Measurements from ENCODE around the gene ARHGDIG. TPM values are rescaled to one million over a fixed set of nuclear protein-coding genes. Genes with fewer than 3 reads are reported as not detected.

ARHGDIG gene
- total and polyA plus RNA-seq, 9 of the 15 experiments (the other 6 are each of a cell fraction or from before 2014, with no cell fraction given) = 0.36 to 2.5 (median 0.64) TPM; not detected in 2

DNA sequence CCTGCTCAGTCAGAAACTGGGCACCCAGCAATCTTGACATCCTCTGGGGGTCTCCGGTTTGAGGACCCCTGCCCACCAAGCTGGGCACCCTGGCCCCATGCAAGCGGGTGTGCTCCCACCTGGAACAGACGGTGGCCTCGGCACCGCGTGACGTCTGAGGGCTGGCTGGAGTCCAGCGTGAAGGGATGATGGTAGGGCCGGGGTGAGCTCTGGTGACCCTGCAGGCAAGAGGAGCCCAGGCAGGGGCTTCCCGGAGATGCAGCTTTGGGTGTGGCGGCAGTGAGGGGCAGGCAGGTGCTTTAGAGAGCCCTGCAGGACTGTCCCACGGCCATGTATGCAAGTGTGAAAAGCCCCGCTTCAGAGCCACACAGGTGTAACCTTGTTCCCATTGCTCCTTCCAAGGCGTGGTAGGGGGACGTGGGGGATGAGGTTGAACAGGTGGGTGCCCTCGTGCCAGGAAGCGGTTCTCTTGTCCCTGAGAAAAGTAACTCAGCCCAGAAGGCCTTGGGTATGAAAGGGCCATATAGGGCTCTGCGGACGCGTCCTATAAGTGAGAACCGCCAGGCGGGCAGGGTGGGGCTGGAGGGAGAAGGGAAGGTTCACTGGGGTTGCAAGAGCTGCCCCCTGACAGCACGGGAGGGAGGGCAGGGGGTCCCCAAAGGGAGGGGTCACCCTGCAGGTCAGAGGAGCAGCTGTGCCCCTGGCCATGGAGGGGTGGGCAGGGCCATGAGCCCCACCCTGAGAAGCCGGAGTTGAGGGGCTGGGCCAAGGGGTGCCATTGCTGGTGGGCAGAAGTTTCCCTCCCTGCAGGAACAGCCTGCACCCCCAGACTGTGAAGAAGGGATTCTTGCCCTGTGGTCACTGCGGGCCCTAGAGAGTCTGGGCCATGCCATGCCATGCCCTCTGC, 13.9 kb upstream of the ARHGDIG start:
- DNase-seq (ENCODE audit: extremely low read depth in 1 of 4, low spot score in 3 of 4) (no peak), FAIRE-seq (no peak), ATAC-seq (peak; percentile 13; the same call in 2 of the 3 replicates)
- Histone ChIP-seq H3K9ac (ENCODE audit: insufficient read depth in 1 of 2, low read depth in 2 of 2, low read length in 2 of 2) (peak overlapping the region in 1 of 2 experiments; percentile 48; a peak in 1 of 4 replicates), H3K4me2 (ENCODE audit: insufficient read depth, low read length) (no peak overlapping the region), H3K36me3 (ENCODE audit: control insufficient read depth, insufficient read depth, low read length) (peaks cover 11% of the 10 kb centered on the region; the same call in 2 of the 3 replicates), H3K27ac (ENCODE audit: extremely low read depth, low read depth, low read length) (no peak overlapping the region), H3K4me1 (replicated peaks in 1 of 2; ENCODE audit: control insufficient read depth in 2 of 2, insufficient read depth in 2 of 2, low read length in 2 of 2) (peaks cover 0 to 63% of the 10 kb centered on the region in 2 experiments; a peak in 2 of 5 replicates), H3K9me3 (replicated peaks; ENCODE audit: control insufficient read depth, insufficient read depth, low read depth, low read length) (no peaks in the 10 kb centered on the region), H4K20me1 (replicated peaks; ENCODE audit: control insufficient read depth, insufficient read depth, low read length) (peaks cover 3% of the 10 kb centered on the region; the same call in 1 of the 2 replicates), H2AFZ (ENCODE audit: low read depth, low read length) (no peak overlapping the region), H3K4me3 (no peak overlapping the region), H3K9me1 (ENCODE audit: control insufficient read depth, insufficient read depth, low read length) (no peaks in the 10 kb centered on the region), H3K79me2 (ENCODE audit: control insufficient read depth, insufficient read depth, low read length) (no peaks in the 10 kb centered on the region), H3K27me3 (ENCODE audit: control insufficient read depth in 2 of 2, insufficient read depth in 2 of 2, low read length in 2 of 2) (no peaks in the 10 kb centered on the region; a peak in 1 of 5 replicates)
- WGBS (ENCODE audit: insufficient coverage, low coverage, missing lambda C conversion rate) = 52% methylated on average over 23 of the region's 25 CpGs
- CTCF ChIA-PET (ENCODE audit: low intra/inter-chr PET ratio) = no interaction called here
- POLR2A ChIA-PET = interaction anchor here (0.6 kb wide), 1 partner anchor 72 kb away, joined by 3 read pairs; no protein-coding TSS in a partner anchor
- TF ChIP-seq POLR2G (IDR thresholded peaks at IDR 0.05; ENCODE audit: low read depth, low read length) = peak; percentile 57; the same call in 1 of the 2 replicates
- TF ChIP-seq, protein P1, sequence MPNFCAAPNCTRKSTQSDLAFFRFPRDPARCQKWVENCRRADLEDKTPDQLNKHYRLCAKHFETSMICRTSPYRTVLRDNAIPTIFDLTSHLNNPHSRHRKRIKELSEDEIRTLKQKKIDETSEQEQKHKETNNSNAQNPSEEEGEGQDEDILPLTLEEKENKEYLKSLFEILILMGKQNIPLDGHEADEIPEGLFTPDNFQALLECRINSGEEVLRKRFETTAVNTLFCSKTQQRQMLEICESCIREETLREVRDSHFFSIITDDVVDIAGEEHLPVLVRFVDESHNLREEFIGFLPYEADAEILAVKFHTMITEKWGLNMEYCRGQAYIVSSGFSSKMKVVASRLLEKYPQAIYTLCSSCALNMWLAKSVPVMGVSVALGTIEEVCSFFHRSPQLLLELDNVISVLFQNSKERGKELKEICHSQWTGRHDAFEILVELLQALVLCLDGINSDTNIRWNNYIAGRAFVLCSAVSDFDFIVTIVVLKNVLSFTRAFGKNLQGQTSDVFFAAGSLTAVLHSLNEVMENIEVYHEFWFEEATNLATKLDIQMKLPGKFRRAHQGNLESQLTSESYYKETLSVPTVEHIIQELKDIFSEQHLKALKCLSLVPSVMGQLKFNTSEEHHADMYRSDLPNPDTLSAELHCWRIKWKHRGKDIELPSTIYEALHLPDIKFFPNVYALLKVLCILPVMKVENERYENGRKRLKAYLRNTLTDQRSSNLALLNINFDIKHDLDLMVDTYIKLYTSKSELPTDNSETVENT (CRISPR knock-in tag; IDR thresholded peaks at IDR 0.05) = no peak
- TF ChIP-seq, protein P2, sequence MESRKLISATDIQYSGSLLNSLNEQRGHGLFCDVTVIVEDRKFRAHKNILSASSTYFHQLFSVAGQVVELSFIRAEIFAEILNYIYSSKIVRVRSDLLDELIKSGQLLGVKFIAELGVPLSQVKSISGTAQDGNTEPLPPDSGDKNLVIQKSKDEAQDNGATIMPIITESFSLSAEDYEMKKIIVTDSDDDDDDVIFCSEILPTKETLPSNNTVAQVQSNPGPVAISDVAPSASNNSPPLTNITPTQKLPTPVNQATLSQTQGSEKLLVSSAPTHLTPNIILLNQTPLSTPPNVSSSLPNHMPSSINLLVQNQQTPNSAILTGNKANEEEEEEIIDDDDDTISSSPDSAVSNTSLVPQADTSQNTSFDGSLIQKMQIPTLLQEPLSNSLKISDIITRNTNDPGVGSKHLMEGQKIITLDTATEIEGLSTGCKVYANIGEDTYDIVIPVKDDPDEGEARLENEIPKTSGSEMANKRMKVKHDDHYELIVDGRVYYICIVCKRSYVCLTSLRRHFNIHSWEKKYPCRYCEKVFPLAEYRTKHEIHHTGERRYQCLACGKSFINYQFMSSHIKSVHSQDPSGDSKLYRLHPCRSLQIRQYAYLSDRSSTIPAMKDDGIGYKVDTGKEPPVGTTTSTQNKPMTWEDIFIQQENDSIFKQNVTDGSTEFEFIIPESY (CRISPR knock-in tag; IDR thresholded peaks at IDR 0.05) = peak; percentile 26; the same call in 1 of the 2 replicates
- TF ChIP-seq, protein P3, sequence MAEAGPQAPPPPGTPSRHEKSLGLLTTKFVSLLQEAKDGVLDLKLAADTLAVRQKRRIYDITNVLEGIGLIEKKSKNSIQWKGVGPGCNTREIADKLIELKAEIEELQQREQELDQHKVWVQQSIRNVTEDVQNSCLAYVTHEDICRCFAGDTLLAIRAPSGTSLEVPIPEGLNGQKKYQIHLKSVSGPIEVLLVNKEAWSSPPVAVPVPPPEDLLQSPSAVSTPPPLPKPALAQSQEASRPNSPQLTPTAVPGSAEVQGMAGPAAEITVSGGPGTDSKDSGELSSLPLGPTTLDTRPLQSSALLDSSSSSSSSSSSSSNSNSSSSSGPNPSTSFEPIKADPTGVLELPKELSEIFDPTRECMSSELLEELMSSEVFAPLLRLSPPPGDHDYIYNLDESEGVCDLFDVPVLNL (CRISPR knock-in tag; IDR thresholded peaks at IDR 0.05; ENCODE audit: low read depth) = no peak
- TF ChIP-seq SAFB2 (IDR thresholded peaks at IDR 0.05; ENCODE audit: borderline replicate concordance, low read depth, low read length, severe bottlenecking) = no peak
- TF ChIP-seq MYNN (IDR thresholded peaks at IDR 0.05) = 0 out of 2 replicates have a peak, but pooled peaks have one; percentile 21
- TF ChIP-seq MYNN (CRISPR knock-in tag; IDR thresholded peaks at IDR 0.05) = no peak
- TF ChIP-seq GTF2E2 (tag; IDR thresholded peaks at IDR 0.05) = no peak
- intact Hi-C loops (cut with micrococcal nuclease) = no loop called here
- in situ Hi-C loops (cut with MboI) = no loop called here
- no TSS peak for BruUV-seq (replicated peaks)
